Measurements from ENCODE around the gene CDCA3.

GRCh38 chr12:6843118-6843902 is 7.8 kb downstream of the CDCA3 start:
- no peak for TF ChIP-seq POLR2A (IDR thresholded peaks at IDR 0.05; ENCODE audit: low read depth, low read length)
- TF ChIP-seq POLR2AphosphoS5 (IDR thresholded peaks at IDR 0.05; ENCODE audit: low read depth, low read length), result no peak

Data from GM12892 (cell line).